Muscle of back (tissue), 11 donors: Measurements from ENCODE around the gene TSGA10. TPM values are rescaled to one million over a fixed set of nuclear protein-coding genes. Genes with fewer than 3 reads are reported as not detected.

ENCODE experiments used
- DNase-seq, 3 donors: peaks; one replicate each; pipeline versions ENCODE4 v3.0.0 to v3.0.0-alpha.2; 2013
- polyA plus RNA-seq, 10 donors: library from polyadenylated mRNA; unstranded; fragments of 120-200 nt; gene quantifications; one replicate each; pipeline ENCODE4 v1.2.1, GENCODE V29; 2013; ENCODE audit not compliant: insufficient read length in 10 of 10

TSGA10 gene
- polyA plus RNA-seq, 10 donors, result 1.3 to 3.9 (median 2.4) TPM

DNA sequence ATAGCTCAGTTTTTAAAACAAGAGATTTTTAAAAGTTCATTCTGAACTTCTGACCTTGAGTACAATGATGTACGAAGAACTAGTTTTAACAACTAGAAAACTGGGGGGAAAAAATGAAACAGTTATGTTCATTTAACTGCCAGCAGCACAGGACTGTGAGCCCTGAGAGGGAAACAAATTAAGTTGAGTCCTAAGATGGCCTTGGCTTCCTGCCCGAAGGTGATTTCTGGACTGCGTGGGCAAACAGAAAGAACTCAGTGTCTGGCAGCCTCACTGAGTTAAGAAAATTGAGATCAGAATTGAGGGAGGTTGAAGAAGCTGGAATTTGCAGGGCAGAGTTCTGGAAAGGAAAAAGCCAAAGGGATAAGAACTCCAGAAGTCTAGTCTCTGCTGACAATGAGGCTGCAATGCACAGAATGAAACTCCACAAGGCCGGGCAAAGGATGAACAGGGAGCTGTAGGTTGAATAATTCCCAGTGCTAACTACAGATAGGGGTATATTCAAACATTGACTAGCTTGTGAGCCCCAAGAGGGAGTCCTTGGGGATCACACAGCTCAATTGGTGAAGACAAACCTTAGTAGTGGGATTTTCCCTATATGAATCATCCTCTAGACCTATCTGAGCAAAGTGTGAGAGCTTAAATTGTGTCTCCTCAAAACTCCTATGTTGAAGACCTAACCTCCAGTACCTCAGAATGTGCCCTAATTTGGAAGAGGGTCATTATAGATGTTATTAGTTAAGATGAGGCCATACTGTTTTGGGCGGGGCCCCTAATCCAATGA lies 205.6 kb downstream of the TSGA10 start:
- no peak for DNase-seq

DNA sequence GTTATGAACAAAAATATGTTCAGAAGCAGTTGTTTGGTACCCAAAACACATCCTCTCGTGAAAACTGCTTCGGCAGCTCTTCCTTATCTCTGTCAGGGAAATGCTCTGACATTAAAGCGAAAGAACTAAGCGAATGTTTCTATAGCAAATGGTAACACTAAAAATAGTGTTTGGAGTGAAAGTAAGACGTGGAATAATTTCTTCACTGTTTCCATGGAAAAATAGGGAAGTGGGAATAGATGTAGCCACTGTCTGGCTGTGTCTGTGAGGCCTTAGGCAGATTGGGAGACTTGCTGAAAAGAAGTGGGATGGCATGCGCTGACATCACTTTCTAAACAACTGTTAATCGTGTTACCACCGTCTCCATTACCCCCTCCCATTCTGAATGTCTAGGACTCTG lies 207.2 kb downstream of the TSGA10 start:
- DNase-seq, result no peak

Other genes starting within 250 kb of the TSGA10 start
- gene CRACDL, start 218.7 kb downstream of the TSGA10 start, polyA plus RNA-seq, result 1 to 10 TPM; 1.2 to 3.0 (median 1.8) TPM
- gene C2orf15, start 13.2 kb downstream of the TSGA10 start, polyA plus RNA-seq, result under 1 TPM; 0.13 to 0.71 (median 0.55) TPM
- gene LIPT1, start within 50 bp of the TSGA10 start, polyA plus RNA-seq, result 10 to 100 TPM in 1 of 10 donors, 1 to 10 TPM in 9; 6.3 to 11.6 (median 9.0) TPM
- 10 to 100 TPM; 17.4 to 30.9 (median 23.4) TPM for gene MITD1, start 26.1 kb upstream of the TSGA10 start, polyA plus RNA-seq
- gene MRPL30, start 26.2 kb upstream of the TSGA10 start, polyA plus RNA-seq, result 10 to 100 TPM; 34.7 to 50.1 (median 41.5) TPM
- gene LYG2, start 100.7 kb upstream of the TSGA10 start, polyA plus RNA-seq, result under 1 TPM in 3 of 10 donors, not detected in 7; 0.26 to 0.73 (median 0.56) TPM
- 1 to 10 TPM in 9 of 10 donors, under 1 TPM in 1; 0.91 to 4.6 (median 2.0) TPM for gene LYG1, start 146.3 kb upstream of the TSGA10 start, polyA plus RNA-seq
- gene TXNDC9, start 181.4 kb upstream of the TSGA10 start, polyA plus RNA-seq, result 10 to 100 TPM; 22.4 to 27.9 (median 25.1) TPM
- 10 to 100 TPM; 45.7 to 64.2 (median 56.4) TPM for gene EIF5B, start 182.4 kb upstream of the TSGA10 start, polyA plus RNA-seq